ENCODE data around the gene SMIM38. TPM values are rescaled to one million over a fixed set of nuclear protein-coding genes. Genes with fewer than 3 reads are reported as not detected.

Gene SMIM38
- total RNA-seq, 1 donor from 2014 or later: 0.64 TPM

DNA sequence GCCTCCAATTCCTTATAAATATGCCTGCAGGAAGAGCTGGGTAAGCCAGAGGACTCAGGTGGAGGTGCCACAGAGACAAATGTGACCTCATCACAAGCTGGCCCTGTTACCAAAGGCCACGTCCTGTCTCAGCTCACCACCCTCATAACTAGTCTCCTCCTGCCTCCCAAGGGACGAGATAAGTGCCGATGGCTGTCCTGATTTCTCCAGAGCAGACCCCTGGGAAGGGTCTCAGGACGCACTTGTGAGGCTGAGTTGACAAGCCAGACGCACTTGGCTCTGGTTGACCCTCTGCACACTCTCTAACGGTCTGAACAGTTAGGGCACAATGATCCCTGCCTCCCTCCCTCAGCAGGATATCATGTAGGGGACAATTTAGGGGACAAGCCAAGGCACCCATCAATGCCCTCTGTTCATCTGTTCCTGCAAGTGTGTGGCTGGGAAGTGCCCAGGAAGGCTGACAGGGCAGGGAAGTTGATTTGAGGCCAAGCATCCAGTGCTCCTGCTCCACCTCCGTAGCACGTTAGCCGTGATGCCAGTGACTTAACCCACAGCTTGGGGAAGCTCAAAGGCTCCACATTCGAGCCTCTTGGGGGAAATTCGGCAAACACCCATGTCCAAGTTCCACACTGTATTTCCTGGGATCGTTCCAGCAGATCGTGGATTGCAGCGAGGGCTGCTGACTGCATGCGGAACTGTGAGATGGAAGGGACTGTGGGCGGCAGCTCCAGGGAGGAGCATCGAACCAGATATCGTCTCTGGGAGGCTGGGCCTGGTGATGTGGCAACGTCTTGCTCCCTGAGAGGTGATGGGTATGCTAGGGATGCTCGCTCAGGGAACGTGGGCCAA is 2.8 kb downstream of the SMIM38 start:
- intact Hi-C loops (cut with micrococcal nuclease): no loop called here

DNA sequence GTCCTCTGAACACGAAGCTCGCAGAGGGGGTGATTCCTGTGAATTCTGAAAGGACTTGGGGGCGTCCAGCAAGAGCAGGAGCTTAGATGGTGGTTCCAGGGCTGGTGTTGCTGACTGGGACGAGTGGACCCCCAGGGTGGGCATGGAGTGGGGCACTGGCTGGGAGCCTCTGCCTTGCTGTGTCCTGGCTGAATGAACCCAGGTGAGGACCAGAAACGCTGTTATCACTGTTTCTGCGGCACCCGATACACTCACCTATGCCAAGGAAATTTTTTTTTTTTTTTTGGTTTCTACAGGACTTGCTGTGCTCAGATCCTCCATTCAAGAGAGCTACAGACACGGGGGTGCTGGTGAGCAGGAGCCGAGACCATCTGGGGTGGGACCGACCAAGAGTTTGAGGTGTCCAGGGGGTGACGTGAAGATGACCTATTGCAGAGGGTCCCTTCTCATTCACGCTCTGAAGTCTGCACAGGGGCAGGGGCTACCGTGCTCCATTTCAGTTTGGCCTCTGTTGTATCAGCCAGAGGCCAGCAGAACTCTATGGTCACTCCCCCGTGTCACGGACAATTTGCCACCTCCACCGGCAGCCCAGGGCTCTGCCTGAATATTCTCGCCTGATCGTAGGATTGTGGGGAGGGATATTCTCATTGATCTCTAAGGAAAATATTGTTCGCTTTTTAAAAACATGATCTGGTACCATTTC is 3.6 kb downstream of the SMIM38 start:
- intact Hi-C loops (cut with micrococcal nuclease): no loop called here

DNA sequence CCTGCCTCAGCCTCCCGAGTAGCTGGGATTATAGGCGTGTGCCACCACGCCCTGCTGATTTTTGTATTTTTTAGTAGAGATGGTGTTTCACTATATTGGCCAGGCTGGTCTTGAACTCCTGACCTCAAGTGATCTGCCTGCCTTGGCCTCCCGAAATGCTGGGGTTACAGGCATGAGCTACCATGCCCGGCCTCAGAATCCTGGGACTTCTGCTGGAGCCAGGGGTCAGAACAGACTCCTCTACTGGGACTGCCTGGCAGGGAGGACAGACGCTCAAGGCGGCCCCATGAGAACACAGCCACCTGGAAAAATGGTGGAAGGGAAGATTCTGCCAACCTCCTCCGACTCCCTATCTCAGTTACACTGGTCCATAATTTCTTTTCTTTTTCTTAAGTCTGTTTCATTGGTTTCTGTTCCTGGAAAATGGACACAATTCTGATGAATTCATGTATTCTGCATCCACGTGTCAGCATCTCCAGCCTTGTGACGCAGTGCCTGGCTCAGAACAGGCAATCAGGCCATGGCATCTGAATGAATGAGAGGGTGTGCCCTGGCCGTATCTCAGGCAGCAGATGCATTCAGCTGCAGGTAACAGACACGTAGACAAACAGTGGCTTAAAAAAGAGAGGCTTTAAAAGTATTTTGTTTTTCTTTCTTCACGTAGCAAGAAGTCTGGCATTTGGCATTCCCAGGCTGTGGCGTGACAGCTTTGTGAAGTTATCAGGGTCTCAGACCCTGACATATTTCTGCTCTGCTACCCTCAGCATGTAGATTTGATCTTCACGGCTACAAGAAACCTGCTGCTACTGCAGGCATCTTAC is 4.8 kb downstream of the SMIM38 start:
- intact Hi-C loops (cut with micrococcal nuclease): no loop called here

DNA sequence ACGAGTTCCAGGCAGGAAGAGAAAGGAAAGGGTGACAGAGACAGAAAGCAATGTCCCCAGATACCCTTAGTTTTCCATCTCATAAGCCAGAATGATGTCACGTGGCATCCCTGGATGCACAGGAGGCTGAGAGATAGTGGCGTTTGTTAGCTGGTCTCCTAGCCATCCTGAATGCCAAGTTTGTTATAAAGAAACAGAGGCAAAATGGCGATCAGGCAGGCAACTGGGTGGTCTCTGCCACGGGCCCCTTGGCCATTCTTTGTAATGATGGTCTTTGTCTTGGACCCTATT is 5.3 kb downstream of the SMIM38 start:
- intact Hi-C loops (cut with micrococcal nuclease): no loop called here

DNA sequence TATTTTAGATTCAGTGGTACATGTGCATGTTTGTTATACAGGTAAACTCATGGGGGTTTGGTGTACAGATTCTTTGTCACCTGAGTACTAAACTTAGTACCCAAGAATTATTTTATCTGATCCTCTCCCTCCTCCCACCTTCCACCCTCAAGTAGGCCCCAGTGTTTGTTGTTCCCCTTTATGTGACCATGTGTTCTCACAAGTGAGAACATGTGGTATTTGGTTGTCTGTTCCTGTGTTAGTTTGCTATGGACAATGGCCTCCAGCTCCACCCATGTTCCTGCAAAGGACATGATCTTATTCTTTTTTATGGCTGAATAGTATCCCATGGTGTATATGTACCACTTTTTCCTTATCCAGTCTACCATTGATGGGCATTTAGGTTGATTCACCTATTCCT is 6.8 kb downstream of the SMIM38 start:
- intact Hi-C loops (cut with micrococcal nuclease): no loop called here

DNA sequence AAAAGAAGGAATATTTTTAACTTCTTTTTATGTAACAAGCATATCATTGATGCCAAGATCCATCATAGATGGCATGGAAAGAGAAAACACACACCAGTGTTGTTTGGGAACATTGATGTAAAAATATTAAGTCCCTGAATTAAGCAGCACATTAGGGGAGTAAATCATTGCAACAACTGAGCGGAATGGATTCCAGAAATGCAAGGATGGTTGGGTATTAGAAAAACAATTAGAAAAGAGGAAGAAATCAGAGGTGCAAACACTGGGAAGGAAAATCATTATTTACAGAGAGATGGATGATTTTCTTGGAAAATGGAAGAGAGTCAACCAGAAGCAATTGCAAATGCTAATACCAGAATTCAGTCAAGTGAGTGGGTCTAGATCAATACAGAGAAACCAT is 8.1 kb downstream of the SMIM38 start:
- intact Hi-C loops (cut with micrococcal nuclease): no loop called here

DNA sequence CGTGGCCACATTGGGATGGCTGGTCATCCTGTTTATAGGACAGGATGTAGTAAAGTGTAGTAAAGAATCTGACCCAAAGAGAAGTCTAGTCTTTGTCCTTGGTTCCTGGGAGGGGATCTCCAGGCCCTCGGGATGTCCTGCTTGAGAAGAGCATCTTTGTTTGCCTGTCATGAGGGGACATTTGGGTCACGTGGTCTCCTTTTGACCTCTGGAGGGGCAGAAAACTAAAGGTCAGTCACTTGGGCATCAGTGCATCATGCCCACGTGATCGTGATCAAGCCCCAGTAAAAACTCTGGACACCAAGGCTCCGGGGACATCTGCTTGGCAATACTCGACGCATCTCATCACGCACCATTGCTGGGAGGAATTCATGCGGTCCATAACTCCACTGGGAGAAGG is 9.1 kb downstream of the SMIM38 start:
- intact Hi-C loops (cut with micrococcal nuclease): no loop called here

DNA sequence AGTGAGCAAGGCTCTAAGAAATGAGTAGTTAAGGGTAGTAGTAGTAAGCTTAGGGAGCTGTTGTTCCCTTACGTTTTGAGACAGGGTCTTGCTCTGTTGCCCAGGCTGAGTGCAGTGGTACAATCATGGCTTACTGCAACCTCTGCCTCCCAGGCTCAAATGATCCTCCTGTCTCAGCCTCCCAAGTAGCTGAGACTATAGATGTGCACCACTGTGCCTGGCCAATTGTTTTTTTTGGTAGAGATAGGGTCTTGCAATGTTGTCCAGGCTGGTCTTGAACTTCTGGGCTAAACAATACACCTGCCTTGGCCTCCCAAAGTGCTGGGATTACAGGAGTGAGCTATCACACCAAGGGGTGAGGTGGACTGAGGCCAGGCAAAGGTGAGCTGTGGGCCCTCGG is 10.0 kb downstream of the SMIM38 start:
- intact Hi-C loops (cut with micrococcal nuclease): loop anchor here (2.0 kb wide), 1 partner anchor 41 kb away; no protein-coding TSS in a partner anchor

DNA sequence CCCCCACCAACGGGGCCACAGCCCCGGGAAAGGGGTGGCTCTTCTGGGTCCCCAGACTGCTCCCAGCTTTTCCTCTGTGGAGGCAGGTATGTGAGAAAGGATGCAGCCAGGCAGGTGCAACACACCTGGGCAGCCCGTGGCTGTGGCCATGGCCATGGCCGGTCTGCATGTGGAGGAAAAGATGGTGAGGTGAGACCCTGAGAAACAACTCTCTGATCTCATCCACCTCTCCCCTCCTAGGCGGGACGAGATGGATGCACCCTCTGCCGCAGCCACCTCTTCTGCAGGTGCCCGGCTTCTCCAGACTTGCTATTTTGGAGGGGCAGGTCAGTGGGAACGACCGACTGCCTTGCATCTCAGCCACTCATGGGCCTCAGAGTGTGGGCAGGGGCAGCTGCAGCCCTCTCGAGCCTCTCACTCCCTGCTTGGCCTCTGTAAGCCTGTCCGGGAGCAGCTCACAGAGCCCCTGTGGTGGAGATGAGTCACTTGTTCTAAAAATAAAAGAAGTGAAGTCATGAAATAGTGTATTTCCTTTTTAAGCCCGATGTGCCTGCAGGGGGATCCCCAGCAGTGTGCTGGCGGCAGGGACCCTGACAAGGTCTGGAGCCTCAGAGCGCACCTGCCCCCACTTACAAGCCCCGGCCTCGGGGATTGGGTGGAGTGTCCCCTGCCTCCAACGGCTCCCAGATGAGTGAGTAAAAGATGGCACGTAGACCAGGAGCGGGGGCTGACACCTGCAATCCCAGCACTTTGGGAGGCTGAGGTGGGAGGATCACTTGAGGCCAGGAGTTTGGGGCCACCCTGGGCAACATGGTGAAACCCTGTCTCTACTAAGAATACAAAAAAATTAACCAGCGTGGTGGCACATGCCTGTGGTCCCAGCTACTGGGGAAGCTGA is 10.7 kb downstream of the SMIM38 start:
- intact Hi-C loops (cut with micrococcal nuclease): loop anchor here (2.0 kb wide), 1 partner anchor 42 kb away; no protein-coding TSS in a partner anchor

DNA sequence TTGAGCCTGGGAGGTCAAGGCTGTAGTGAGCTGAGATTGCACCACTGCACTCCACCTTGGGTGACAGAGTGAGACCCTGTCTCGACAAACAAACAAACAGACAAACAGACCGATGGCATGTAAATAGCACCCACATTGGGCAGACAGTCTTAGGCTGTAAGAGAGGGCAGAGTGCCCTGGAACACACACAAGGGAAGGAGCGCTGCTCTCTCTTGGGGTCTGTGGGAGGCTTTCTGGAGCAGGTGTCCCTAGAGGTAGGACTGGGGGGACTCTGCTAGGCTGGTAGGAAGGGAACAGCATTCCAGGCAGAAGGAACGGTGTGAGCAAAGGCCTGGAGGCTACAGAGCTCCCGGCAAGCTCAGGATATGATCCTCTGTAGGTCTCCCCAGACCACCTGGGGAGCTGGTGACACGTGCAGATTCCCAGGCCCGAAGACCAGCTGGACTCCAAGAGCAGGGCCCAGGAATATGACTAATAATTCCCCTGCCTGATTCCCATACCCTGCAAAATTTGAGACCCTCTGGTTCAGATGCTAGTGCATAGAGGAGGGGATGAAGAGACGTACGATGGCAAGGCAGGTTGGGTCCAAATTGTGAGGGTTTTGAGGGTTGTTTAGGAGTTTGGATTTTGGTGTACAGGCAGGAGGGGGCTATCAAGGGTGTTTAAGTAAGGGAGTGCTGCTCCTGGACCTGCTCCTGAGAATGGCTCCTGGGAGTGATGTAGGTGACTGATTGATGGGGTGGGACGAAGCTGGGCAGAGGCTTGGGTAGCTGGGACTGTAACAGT is 11.6 kb downstream of the SMIM38 start:
- intact Hi-C loops (cut with micrococcal nuclease): loop anchor here (2.0 kb wide), 1 partner anchor 43 kb away; no protein-coding TSS in a partner anchor

DNA sequence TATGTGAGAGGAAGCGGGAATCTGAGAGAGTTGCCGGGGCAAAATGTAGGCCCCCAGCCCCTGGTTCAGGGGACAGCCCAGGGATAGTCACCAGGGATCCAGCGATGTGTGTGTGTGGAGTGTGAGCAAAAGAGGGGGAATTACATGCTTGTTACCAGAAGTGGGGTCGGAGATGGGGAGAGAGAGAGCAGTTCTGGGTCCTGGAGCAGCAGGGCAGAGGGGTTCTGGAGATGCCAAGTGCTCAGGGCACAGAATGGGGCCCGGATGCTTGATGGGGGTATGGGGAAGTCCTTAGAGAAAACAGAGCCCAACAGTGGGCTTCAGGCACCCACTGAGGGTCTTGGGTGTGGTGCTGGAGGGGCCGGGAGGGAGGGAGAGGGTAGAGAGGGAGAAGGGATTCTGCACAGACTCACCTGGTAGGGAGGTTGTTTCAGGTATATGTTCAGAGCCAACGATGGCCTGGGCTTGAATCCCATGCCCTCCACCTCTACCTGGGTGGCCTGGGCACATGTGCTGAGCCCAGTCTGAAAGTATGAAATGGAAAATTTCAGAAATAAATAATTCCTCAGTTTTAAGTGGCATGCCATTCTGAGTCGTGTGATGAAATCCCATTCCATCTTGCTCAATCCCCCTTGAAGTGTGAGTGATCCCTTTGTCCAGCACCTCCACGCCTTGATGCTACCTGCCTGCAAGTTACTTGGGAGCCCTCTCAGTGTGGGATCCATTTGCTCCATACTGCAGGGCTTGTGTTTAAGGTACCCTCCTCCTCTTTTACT is 12.4 kb downstream of the SMIM38 start:
- intact Hi-C loops (cut with micrococcal nuclease): loop anchor here (2.0 kb wide), 1 partner anchor 43 kb away; no protein-coding TSS in a partner anchor

DNA sequence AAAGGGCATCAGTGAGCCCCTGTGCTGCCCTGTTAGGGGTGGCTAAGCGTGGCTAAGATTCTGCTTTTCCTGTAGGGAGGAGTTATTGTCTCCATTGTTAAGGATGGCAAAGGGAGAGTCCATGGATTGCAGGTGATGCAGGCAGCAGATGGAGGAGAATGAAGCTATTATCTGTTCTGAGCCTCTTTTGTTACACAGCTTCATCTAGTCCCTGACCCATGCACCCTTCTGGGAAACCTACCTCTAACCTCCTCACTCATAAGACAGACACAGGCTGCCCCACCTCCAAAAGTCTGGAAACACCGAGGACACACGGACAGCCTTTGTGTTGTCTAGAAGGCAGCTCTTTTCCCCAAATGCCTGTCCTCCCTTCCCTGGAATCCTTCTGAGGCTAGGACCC is 13.7 kb downstream of the SMIM38 start:
- intact Hi-C loops (cut with micrococcal nuclease): no loop called here

DNA sequence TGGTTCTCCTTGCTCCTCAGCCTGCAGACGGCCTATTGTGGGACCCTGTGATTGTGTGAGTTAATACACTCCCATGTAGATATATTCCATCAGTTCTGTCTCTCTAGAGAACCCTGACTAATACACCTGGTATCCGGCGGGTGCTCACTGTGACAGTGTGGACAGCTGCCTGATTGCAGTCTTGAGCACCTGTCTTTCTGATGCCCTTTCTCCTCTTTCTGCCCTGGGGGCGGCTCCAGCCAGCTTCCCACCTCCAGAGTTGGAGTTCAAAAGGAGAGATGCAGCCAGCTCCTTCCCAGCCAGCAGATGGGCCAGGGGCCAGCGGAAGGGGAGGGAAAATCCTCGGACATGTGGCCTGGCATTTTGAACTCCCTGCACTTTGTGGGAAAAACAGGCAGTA is 15.0 kb downstream of the SMIM38 start:
- intact Hi-C loops (cut with micrococcal nuclease): no loop called here

DNA sequence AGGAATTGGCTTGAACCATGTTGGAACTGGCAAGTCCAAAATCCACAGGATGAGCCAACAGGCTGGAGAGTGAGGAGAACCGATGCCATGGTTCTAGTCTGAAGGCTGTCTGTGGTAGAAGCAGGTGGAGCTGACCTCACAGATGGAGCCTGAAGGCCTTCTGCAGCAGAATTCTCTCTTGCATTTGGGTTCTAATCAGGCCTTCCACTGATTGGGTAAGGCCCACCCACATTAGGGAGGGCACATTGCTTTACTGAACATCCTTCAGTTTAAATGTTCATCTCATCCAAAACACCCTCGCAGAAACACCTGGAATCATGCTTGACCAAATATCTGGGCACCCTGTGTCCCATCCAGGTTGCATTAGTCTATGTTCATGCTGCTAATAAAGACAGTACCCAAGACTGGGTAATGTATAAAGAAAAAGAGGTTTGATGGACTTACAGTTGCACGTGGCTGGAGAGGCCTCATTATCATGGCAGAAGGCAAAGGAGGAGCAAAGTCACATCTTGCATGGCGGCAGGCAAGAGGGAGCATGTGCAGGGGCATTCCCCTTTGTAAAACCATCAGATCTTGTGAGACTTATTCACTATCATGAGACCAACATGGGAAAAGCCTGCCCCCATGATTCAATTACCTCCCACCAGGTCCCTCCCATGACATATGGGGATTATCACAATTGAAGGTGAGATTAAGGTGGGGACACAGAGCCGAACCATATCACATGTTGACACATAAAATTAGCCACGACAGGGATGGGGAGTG is 15.9 kb downstream of the SMIM38 start:
- intact Hi-C loops (cut with micrococcal nuclease): no loop called here

DNA sequence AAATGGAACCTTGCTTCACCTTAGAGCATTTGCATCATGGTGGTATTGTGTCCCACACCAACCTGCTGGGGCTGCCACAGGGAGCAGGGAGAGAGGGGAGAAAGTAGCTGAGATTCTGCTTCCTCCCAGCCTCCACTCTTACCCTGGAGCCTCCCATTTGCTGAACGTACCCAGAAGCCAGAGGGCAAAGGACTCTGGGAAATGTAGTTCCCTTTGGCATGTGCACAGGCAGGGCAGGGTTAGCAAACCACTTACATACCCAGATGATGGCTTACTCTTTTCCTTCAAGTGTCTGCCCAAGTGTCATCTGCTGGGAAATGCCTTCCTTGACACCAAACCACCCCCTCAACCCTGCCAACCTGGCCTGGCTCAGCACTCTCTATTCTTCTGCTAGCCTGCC is 16.9 kb downstream of the SMIM38 start:
- intact Hi-C loops (cut with micrococcal nuclease): no loop called here

DNA sequence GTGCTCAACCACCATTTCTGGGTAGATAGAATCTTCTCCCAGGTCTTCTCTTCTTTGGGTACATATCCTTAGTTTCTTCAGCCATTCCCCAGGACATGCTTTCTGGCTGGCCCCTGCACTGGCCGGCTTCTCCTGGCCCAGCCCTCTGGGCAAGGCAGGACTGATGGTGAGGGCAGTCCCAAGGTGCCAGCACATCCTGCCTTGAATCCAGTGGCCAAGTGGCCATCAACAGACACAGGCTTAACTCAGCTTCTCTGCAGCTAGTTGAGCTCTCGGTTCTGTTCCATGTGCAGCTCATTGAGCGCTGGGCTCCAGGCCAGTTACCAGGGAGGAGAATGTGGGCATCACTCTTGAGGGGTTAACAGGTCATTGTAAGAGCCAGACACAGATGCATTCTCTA is 17.6 kb downstream of the SMIM38 start:
- intact Hi-C loops (cut with micrococcal nuclease): no loop called here

DNA sequence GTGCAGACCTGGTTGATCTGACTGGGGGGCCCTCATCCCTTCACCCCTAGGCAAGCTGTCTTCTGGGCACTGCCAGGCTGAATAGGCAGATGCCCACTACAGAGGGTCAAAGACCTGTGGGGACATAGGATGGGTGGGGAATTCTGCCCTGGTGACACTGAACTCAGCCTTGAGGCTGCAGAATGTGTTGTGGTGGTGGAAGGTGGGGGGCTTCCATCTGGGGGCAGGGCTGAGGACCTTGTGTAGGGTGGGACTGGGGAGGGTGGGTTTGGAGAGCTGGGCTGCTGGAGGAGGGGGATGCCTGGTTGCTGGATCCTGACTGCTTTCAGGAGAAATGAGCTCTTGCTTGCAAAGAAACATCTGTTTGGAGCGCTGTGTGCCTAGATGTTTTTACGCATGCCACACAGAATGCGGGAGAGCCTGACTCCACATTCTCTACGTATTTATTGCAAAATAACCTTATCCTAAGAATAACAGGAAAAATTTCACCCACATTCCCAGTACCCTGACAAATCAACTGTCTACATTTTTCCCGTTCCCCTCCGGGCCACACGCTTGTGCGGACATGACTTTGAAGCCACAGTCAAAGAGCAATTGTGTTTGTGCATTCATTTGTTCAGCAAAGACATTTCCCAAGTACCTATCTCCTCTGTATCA is 18.3 kb downstream of the SMIM38 start:
- intact Hi-C loops (cut with micrococcal nuclease): no loop called here

DNA sequence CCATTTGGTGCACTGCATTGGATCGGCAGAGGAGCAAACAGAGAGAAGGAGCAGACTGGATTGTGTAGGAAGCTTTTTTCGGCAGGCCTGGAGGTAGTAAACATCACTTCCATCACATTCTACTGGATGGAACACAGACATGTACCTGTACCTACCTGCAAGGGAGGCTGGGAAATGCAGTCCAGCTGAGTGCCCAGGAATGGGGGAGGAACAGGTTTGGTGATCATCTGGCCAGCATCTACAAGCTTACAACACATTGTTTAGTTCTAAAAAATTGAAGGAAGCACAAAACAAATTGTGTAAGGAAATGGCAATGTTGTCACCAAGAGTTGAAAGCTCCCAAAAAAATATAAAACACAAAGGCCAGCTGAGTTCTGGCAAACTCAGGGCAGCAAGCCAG is 19.1 kb downstream of the SMIM38 start:
- intact Hi-C loops (cut with micrococcal nuclease): no loop called here
